Stimulated activated CD4-positive, alpha-beta T cell treated with anti-CD3 and anti-CD28 coated beads, TNF-alpha, amount 100 ng/mL, for 1 hour (primary cell): Measurements from ENCODE around the gene SPOCK1.

Experiments used
- DNase-seq, 3 donors: peaks; one replicate each; pipeline ENCODE4 v3.0.0-alpha.2; 2020; ENCODE audit warnings: low read depth in 3 of 3, low spot score in 1 of 3

SPOCK1 gene

DNA sequence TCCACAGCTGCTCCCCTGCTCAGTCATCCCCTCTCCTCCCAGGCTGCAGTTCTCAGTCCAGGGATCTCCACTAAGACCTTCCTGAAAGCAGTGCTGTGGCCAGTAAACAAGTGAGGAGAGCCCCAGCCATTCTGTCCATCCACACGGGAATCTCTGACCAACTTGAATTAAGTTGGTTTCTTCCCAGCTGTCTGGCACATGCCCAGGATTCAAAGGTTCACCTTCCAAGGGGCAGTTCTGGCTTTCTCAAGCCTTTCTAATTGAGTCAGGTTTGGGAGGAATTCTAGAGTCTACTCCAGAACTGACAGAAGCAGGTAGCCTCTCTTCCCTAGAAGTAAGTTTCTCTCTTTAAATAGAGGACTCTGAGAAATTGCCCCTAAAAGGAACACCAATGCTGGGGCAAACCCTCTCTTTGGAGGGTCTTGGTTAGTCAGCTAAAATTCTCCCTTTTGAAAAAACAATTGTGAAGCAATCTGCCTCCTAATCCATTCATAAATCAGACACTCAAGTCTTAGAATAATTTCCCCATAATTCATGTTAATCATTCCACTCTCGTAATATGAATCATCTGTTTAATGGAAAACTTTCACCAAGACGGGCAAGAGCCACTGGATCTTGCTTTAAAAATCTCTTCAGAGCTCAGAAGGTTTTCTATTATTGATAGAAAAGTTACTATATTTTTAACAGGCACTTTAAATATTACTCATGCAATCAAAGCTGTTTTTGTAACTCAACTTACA, 133.8 kb downstream of the SPOCK1 start:
- DNase-seq, result no peak

GRCh38 chr5:137361280-137361679, 137.8 kb downstream of the SPOCK1 start:
- no peak for DNase-seq

- no peak for DNase-seq
Measured at GRCh38 chr5:137360607-137361006, 138.5 kb downstream of the SPOCK1 start.

DNA sequence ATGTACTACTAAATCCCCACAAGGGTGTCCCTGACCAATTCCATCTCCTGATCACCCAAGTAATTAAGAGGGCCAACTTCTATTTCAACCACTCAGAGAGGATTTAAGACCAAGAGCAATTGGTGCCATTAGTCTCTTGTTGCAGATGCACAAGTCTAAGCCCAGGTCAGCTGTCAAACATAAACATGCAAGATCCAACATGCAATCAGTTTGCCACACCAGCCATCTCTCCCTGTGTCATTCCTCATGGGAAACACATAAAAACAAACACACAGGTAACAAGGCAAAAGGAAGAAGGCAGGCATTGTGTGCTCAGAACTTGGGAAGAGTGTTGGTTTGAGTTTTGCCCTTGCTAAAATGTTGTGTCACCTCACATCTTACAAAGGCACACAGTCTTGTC, 139.2 kb downstream of the SPOCK1 start:
- no peak for DNase-seq

DNA sequence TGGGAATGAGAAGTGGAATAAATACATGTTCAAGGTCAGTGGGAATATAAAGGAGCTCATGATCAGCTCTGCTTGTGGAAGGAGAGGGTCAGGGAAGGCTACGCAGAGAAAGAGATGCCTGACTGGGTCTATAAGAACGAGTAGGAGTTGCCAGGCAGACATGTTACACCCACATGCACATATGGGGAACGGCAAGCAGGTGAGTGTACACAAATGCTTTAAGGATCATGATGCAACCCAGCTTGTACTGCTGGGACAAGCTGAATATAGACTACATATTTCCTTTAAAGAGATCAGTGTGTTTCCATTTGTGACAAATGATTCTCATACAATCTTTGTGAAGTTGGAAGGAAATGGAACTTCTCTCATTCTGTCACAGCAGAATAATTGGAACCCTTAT, 141.7 kb downstream of the SPOCK1 start:
- no peak for DNase-seq

- DNase-seq, result no peak
Measured at GRCh38 chr5:137356127-137356526, 143.0 kb downstream of the SPOCK1 start.

- no peak for DNase-seq
Measured at GRCh38 chr5:137355708-137356107, 143.4 kb downstream of the SPOCK1 start.

GRCh38 chr5:137352095-137352494, 147.0 kb downstream of the SPOCK1 start:
- DNase-seq, result no peak

- DNase-seq, result no peak
Measured at GRCh38 chr5:137350791-137351190, 148.3 kb downstream of the SPOCK1 start.

GRCh38 chr5:137348759-137349158, 150.4 kb downstream of the SPOCK1 start:
- DNase-seq, result no peak

DNA sequence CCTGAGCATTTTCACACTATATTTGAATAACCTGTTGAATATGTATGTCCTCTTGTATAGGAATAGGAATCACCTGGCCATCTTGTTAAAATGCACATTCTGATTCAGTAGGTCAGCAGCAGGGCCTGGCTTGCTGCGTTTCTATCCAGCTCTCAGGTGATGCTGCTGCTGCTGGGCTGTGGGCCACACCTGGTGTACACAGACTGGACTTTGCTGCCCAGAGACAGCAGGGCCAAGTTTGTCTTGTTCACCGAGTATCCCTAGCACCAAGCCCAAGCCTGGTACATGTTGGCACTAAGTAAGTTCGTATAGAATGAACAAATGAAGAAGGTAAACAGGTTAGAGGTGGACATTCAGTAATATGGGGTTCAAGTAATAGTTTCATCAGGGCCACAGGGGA, 151.3 kb downstream of the SPOCK1 start:
- DNase-seq, result no peak

- no peak for DNase-seq
Measured at GRCh38 chr5:137346281-137346680, 152.8 kb downstream of the SPOCK1 start.

DNA sequence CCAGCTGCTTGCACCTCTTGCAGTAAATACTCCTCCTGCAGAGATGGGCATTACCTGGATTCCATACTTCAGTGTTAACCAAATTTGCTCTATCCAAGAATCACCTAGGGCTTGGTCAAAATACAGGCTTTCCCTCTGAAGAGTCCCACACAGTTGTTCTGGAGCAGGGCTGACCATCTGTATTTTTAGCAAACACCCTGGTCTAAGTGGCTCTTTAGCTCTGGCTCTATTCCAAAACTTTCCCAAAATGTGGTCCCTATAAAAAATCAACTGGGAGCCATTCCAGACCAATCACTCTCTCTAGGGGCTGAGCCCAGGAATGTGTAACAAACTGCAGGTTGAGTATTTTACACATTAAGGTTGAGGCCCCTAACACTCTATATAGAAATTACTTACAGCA, 153.7 kb downstream of the SPOCK1 start:
- no peak for DNase-seq

- DNase-seq, result no peak
Measured at GRCh38 chr5:137344723-137345322, 154.3 kb downstream of the SPOCK1 start.

DNA sequence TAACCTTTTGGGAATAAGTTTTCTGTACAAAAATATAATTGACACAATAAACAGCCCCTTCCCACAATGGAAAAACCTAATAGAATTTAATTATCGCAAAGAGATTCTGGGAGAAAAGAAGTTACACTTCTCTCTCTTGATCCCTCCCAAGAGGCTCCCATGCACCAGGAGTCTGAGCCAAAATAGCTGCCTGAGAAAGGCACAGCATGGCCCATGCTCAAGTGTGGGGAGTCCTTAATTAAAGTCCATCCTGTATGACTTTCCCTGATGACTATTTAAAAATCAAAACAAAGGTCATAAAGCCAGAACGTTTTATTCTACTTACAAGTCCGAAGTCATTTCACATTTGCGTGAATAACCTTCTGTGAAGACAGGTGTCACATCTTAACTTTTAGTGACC, 155.1 kb downstream of the SPOCK1 start:
- DNase-seq, result no peak

GRCh38 chr5:137342764-137343163, 156.4 kb downstream of the SPOCK1 start:
- no peak for DNase-seq

- no peak for DNase-seq
Measured at GRCh38 chr5:137341831-137342230, 157.3 kb downstream of the SPOCK1 start.

GRCh38 chr5:137340881-137341280, 158.2 kb downstream of the SPOCK1 start:
- no peak for DNase-seq

DNA sequence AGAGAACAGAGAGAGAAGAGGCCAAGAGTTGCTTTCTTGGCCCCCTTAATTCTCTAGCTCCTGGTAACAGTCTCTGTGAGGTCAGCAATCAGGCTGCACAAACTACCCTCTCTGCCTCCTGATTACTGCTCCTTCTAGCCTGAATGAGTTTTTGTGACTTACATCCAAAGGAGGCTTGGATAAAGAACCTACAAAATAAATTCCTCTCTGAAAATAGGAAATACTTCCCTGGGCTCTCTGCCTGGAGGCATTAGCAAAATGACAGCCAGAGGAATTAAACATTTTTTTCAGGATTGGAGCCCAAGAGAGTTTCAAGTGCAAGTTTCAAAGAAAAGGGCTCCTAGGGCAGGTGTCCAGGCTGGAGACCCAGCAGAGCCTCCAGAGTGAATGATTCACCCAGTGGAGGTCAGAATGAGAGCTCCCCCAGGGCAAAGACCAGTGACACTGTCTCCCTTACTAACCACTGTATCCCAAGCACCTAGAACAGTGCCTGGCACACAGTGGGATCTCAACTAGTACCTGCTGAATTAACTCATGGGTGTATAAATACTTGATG, 162.5 kb downstream of the SPOCK1 start:
- no peak for DNase-seq

- no peak for DNase-seq
Measured at GRCh38 chr5:137336161-137336560, 163.0 kb downstream of the SPOCK1 start.

- no peak for DNase-seq
Measured at GRCh38 chr5:137335493-137335892, 163.6 kb downstream of the SPOCK1 start.

DNA sequence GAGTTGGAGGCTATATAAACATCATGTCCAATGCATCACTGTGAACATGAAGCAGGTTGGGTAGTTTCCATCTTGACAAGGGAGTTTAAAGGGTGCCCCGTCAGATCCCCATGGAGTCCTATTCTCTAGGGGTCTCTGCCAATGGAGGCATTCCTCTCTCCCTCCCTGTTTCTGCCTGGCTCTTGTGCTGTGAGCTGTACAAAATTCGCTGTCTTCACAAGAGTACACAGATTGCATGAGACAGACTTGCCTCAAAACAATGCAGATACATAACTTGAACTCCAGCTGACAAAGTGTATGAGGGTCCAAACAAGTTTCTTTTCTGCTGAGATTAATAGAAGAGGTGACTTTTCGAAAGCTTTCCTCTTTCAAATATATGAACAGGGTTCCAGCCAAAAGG, 165.2 kb downstream of the SPOCK1 start:
- no peak for DNase-seq

GRCh38 chr5:137333475-137333874, 165.7 kb downstream of the SPOCK1 start:
- DNase-seq, result no peak
